ENCODE measurements around the gene SCT.
"Not testable (repeated sequence)": the region's sequence is repeated elsewhere in the genome, so short reads cannot be mapped to it uniquely, and the experiment has no call there.

The SCT gene

GRCh38 chr11:656866-657265, 29.9 kb upstream of the SCT start:
- Histone ChIP-seq H3K36me3 (replicated peaks) (peaks cover 15% of the 10 kb centered on the region), H3K4me3 (ENCODE audit: low read depth, low read length) (no peak overlapping the region), H3K27ac (no peak overlapping the region), H3K27me3 (replicated peaks) (no peaks in the 10 kb centered on the region)
- DNase-seq, result no peak
- in situ Hi-C loops (cut with HindIII; ENCODE audit: low pct_ligation_motif_present, low sequenced_read_pairs), result no loop called here
- TF ChIP-seq CTCF (IDR thresholded peaks at IDR 0.05; ENCODE audit: low read depth, low read length, missing control alignments), result no peak

GRCh38 chr11:656426-656825, 29.4 kb upstream of the SCT start:
- no peak for DNase-seq
- TF ChIP-seq CTCF (IDR thresholded peaks at IDR 0.05; ENCODE audit: low read depth, low read length, missing control alignments), result no peak
- Histone ChIP-seq H3K27ac (no peak overlapping the region), H3K36me3 (replicated peaks) (peaks cover 15% of the 10 kb centered on the region), H3K4me3 (ENCODE audit: low read depth, low read length) (no peak overlapping the region), H3K27me3 (replicated peaks) (no peaks in the 10 kb centered on the region)
- in situ Hi-C loops (cut with HindIII; ENCODE audit: low pct_ligation_motif_present, low sequenced_read_pairs), result no loop called here

GRCh38 chr11:655036-655726, 28.2 kb upstream of the SCT start:
- in situ Hi-C loops (cut with HindIII; ENCODE audit: low pct_ligation_motif_present, low sequenced_read_pairs), result no loop called here
- no peak for DNase-seq
- Histone ChIP-seq H3K36me3 (replicated peaks) (peaks cover 11% of the 10 kb centered on the region), H3K4me3 (ENCODE audit: low read depth, low read length) (no peak overlapping the region), H3K27me3 (replicated peaks) (no peaks in the 10 kb centered on the region), H3K27ac (no peak overlapping the region)
- TF ChIP-seq CTCF (IDR thresholded peaks at IDR 0.05; ENCODE audit: low read depth, low read length, missing control alignments), result no peak

- H3K4me3 ChIP-seq (ENCODE audit: low read depth, low read length); DNase-seq; in situ Hi-C loops (cut with HindIII; ENCODE audit: low pct_ligation_motif_present, low sequenced_read_pairs); H3K27ac ChIP-seq; H3K36me3 ChIP-seq (replicated peaks); H3K27me3 ChIP-seq (replicated peaks): not testable (repeated sequence)
These were observed 27.5 kb upstream of the SCT start for GRCh38 chr11:654444-654843.

GRCh38 chr11:653837-654236, 26.9 kb upstream of the SCT start:
- Histone ChIP-seq H3K4me3 (ENCODE audit: low read depth, low read length) (no peak overlapping the region), H3K36me3 (replicated peaks) (peaks cover 8% of the 10 kb centered on the region), H3K27ac (no peak overlapping the region), H3K27me3 (replicated peaks) (no peaks in the 10 kb centered on the region)
- no peak for TF ChIP-seq CTCF (IDR thresholded peaks at IDR 0.05; ENCODE audit: low read depth, low read length, missing control alignments)
- in situ Hi-C loops (cut with HindIII; ENCODE audit: low pct_ligation_motif_present, low sequenced_read_pairs), result no loop called here
- DNase-seq, result no peak

GRCh38 chr11:653136-653535, 26.2 kb upstream of the SCT start:
- H3K27me3 ChIP-seq (replicated peaks); H3K36me3 ChIP-seq (replicated peaks); H3K27ac ChIP-seq; in situ Hi-C loops (cut with HindIII; ENCODE audit: low pct_ligation_motif_present, low sequenced_read_pairs); DNase-seq; H3K4me3 ChIP-seq (ENCODE audit: low read depth, low read length): not testable (repeated sequence)

GRCh38 chr11:650482-650881, 23.5 kb upstream of the SCT start:
- no peak for DNase-seq
- H3K4me3 ChIP-seq (ENCODE audit: low read depth, low read length), result no peak overlapping the region
- in situ Hi-C loops (cut with HindIII; ENCODE audit: low pct_ligation_motif_present, low sequenced_read_pairs), result no loop called here
- TF ChIP-seq CTCF (IDR thresholded peaks at IDR 0.05; ENCODE audit: low read depth, low read length, missing control alignments), result no peak
- peaks cover 6% of the 10 kb centered on the region for H3K36me3 ChIP-seq (replicated peaks)
- H3K27me3 ChIP-seq (replicated peaks), result no peaks in the 10 kb centered on the region
- H3K27ac ChIP-seq, result no peak overlapping the region

GRCh38 chr11:647672-648158, 20.7 kb upstream of the SCT start:
- H3K27me3 ChIP-seq (replicated peaks); H3K4me3 ChIP-seq (ENCODE audit: low read depth, low read length); H3K27ac ChIP-seq; DNase-seq; in situ Hi-C loops (cut with HindIII; ENCODE audit: low pct_ligation_motif_present, low sequenced_read_pairs): not testable (repeated sequence)
- H3K36me3 ChIP-seq (replicated peaks), result peaks cover 13% of the 10 kb centered on the region
